ENCODE data around the gene GP5.

The GP5 gene

DNA sequence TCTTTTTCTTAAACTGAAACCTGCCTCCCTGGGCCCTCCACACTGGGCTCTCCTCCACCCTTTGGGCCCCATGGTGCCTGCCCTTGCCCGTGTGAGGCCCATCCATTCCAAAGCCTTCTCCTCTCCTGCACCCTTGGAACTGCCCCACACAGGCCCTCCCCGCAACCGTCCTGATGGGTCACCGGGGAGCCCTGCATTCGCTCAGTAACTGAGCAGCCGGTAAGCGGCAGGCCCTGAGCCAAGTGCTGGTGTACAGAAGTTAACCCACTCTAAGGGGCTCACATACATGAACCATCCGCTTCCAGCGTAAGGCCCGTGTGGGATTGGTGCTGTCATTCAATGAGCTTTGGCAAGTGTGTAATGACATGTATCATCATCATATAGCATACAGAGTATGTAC, 24.1 kb downstream of the GP5 start:
- DNase-seq, result no peak

DNA sequence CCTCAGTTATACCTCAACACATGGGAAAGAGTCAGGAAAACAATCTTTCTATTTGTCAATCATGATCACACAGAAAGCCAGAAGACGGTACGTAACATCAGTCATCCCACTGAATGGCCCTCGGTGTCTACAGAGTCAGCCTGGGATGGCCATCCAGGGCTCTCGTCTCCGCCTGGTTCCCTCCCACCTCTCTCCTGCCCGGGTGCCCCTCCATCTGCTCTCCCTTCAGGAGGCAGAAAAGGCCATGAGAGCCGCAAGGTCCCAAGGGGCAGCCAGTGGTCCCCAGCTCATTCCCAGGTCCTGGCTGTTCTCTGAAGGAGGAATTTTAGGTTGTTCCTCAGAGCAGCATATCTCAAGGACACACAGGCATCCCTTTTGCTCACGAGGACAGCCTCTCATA, 25.2 kb downstream of the GP5 start:
- DNase-seq, result no peak

DNA sequence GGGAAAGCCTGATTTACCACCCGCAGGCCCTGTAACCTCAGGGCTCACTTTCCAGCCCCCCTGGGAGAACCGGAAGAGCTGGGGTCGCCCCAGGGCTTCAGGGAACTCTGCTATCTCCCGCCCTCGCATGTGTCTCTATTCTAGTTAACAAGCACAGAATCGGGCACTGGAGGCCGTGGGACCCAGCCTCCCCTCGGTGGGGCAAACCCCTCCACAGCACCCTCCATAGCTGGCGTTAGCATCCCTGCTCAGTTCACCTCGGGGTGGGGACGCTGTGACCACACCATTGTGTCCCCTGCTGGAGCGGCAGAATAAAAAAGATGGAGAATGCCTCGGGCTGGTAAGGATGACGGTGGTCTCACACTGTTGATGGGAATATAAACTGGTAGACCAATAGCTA, 26.0 kb downstream of the GP5 start:
- DNase-seq, result no peak

DNA sequence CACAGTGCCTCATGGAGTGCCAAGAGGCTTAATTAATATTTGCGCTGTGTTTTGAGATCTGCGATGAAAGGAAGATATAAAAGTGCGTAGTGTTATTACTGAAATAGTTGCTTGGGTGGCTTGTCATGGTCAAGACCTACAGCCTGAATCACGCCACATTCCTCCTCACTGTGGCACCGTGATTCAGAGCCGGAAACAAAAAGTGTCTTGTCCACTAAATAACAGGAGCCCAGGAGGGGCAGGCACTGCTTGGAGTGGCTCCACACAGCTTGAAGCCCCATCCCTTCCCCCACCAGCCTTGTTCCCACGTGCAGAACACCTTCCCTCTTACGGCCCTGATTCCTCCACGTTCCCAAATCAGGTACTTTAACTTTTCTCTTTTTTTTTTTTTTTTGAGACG, 28.3 kb downstream of the GP5 start:
- no peak for DNase-seq

DNA sequence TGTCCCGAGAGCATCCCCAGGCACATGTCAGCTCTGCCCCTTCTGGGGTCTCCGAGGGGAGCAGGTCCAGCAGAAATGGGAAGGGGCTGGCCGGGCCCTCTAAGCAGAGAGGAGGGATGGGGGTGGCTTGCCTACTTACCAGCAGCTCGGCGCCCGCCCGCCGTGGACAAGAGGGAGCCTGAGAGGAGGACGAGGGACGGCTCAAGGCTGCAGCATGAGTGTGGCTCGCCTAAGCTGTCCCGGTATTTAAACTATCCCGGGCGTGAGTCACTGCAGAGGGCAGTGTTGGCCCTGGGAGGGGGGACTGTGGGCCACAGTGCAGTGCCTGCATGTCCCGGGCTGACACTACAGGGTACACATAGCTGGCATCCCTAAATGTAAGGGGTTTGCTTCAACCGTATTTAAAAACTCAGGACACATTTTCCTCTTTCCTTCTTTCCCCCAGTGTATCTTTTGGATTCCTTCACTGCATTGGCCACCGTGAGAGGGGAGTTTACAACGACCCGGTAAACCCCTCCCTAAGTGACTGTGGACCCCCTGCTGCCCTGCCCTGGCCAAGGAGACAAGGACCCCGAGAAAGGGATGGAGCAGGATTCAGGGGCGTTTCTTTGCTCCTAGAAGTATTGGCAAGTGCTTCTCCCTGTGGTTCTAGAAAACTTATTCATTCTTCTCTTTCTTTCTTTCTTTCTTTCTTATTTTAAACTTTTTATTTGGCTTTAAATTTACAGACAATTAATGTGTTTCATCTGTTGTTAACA, 29.4 kb downstream of the GP5 start, which contains the start of gene LRRC15:
LRRC15 (minus strand) TSS at position 222 of the 758 bp plus-strand sequence. CDS start 8,700 bp downstream, outside the sequence.
- no peak for DNase-seq

DNA sequence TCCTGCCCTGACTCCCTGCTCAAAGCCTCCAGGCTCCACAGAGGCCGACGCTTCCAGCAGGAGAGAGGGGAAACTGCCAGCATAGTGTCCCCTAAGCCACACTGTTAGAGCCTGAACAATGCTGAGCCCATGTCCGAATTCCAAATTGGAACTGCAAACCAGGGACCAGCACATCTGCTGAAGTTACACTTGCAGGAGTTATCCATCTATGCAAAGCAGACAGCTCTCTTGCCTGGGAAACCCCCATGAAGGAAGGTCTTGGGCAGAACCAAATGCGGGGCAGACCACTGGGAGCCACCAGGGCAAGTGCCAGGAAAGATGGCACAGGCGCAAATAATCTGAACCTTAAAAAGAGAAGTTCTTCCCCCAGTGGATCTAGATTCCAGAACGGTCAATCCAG, 30.1 kb downstream of the GP5 start:
- DNase-seq, result no peak

DNA sequence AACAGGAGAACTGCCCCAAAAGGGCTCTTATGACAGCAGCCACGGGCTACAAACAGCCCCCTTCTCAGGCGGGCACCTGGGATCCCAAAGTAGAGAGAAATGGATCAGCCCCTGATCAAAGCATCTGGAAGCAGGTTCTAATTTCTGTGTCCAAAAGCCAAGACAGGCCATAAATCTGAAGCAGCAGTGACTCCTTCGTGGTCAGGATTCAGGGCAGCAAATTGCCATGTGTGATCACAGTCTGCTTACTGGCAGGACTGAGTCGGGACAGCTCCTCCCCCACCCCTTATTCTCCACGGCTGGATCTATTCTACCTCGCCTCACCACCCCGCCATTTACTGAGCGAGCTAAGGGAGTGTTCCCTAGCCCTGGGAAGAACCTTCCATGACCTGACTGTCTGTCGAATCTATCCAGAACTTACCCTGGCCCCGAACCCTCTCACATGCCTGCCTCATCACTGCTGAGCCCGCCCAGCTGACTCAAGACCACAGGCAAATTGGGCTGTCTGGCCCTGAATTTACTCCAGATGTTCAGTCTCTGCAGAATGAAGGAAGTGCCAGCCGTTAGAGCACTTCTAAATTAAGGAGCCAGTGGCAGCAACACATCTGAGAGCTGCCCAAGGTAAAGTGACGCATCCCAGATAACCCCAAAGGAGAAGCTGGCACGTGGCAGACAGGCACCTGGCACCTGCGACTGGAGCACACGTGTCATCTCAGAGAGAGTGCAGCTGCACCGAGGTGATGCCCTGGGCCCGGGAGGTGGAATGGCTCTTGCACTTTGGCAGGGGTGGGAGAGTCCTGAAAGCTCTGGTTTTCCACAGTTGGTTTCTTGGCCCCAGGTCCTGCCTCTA, 30.8 kb downstream of the GP5 start:
- no peak for DNase-seq

DNA sequence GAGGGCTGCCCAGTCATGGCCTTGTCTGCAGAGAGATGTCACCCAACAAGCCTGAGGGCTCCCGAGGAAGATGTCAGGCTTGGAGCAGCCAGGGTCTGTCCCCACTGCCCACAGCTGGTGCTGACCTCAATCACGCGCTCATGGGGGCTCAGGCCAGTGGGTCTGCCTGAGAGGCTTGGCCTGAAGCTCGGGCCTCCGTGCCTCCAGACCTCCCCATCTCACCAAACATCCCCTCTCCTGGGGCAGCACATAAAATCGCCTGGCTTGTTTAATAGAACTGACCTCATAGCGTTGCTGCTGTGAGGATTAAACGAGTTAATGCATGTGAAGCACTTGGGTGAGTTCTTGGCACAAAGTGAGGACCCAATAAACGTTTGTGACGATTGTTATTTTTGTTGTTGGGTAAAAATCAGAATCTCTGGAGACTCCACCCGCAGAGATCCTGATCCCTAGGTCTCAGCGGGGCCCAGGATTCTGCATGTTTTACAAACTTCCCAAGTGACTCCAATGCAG, 33.0 kb downstream of the GP5 start:
- DNase-seq, result no peak

DNA sequence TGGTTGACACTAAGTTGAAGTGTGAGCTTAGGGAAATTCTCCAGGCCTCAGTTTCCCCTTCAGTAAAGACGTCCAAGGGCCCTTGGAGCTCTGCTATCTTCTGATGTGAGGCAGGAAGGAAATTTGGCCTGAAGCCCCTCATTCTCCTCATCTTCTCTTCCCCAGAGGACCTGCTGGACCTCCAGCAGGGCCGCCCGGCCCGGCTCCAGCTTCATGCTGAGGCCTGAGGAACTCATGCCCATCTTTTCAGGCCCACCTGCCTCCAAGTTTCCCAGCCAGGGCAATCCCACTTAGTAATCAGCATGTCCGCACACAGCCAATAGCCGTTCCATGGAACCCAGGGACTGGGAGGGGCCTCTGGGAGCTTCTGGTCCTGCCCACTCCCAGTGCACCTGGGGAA, 33.5 kb downstream of the GP5 start:
- DNase-seq, result no peak

DNA sequence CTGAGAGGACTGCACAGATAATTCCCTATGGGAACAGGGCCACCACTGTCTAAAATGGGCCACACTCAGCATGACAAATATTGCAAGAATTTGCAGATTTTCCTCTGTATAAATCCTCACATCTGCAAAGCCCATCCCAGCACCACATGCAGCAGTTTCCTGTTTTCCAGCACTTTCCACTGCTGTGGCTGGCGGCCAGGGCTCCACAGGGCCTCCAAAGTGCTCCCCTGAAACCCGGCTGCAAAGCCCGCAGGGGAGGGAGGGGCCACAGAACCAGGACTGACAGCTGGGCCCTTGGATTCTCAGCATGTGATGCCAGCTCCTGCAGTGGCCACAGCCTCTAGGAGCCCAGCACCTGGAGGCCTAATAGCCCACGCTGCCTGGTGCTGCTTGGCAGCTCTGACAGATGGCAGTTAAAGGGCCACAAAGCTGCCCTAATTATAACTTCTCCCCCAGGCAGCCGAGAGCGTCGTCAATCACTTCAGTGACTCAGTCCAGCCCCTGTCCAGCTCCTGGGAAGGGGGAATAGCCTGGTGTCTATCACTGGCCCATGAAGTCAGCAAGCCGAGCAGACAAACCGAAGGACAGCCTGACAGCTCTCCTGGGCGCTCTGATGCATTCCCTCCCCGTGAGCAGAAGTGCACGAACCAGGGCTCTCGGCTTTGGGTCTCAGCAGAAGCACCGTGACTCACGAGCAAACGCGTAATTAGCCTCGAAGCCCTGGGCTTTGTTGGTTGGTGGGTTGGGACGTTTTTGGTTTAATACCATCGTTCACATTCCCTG, 34.2 kb downstream of the GP5 start:
- DNase-seq, result no peak

DNA sequence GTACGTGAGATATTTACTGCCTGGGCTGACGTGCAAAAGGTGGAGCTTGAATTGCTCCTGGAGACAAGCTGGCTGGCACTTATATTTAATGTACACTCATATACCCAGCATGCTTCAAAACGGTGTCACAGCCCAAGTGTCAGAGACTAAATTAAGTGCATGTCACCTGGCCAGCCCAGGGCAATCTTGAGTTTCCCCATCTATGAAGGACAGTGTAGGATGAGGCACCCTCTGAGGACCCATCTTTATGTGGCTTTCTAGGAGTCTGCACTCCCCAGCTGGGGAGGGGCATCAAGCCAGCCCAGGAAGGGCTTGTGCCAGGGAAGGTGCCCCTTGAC, 34.8 kb downstream of the GP5 start:
- DNase-seq, result no peak

DNA sequence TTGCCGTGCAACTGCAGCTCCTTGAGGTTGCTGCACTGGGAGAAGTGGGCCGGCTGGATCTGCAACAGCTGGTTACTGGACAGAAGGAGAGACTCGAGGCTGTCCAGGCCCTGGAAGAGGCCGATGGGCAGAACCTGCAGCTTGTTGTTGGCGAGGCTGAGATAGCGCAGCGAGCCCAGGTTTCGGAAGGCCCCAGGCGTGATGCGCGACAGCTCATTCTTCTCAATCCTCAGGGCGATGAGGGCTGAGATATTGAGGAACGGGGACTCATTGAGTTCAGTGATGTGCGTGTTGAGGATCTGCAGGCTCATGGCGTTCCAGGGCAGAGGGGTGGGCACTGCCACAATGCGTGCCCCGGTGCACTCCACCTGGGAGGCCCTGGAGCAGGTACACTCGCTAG, 38.5 kb downstream of the GP5 start:
- no peak for DNase-seq

DNA sequence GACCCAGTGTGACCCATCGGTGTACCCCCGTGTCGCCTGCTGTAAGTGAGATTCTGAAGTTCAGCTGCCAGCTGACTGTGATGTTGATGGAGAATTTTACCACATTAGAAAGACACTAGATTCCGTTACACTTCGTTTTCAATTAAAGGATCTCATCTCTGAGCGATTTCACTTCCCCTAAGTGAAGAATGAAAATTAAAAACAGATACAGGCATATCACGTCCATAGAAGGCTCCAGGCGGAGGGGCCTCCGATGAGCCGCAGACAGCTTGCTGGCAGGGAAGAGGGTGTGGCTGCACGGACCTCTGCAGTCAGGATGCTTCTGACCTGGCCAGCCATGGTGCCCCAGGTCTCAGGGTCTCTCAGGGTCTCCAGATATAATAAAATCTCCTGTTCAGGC, 41.4 kb downstream of the GP5 start:
- no peak for DNase-seq

DNA sequence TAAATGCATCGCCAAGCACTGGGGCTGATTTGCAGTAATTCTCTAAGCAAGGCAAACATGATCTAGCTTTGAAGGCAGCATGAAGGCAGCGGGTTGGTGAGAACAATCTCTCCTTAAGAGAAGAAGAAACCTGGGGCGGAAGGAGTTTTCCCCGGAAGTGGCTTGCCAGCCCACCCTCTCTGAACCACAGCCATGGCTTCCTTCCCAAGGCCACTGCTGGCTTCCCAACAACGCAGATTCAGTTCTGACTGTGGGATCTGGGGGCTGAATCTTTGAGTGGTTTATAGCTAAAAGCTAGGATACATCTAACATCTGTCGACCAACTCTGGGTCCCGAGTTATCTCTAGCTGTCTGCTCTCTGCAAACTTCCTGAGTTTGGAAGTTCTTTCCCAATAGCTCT, 43.7 kb downstream of the GP5 start:
- DNase-seq, result no peak

DNA sequence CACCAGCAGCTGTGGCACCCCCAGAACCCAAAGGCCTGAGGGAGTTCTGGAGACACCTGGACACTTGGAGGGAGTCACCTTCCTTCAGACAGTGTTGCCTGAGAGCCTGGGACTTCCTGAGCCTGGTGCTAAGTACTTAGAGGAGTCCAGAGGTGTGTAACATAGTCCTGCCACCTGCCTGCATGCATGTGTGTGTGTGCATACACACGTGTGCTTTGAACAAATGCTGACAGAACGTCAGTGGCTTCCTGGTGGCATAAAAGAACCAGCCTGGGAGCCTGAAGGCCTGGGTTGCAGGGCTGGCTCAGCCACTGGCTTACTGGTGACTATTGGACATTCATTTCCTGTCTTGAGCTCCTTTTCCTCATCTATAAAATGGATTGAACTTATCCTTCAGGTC, 44.8 kb downstream of the GP5 start:
- no peak for DNase-seq

DNA sequence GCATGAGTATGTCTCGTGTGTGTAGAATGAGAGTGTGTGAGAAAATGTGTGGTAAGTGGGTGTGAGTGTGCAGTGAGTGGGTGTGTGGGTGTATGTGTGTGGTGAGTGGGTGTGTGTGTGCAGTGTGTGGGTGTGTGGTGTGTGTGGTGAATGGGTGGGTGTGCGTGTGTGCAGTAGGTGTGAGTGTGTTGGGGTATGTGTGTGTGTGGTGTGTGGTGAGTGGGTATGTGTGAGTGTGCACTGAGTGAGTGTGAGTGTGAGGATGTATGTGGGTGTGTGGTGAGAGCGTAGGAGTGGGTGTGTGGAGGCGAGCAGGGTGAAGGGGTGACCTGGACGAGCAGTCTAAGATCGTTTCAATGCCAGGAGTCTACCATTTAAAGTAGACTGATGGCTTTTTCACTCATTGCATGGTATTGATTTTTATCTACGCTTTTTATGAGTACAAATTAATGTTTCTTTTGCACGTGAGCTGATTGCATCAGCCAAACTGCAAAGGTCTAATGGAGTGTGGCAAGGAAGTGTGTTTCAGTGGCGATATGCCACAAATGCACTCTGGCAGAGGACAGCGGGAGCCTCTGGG, 46.3 kb downstream of the GP5 start:
- no peak for DNase-seq

DNA sequence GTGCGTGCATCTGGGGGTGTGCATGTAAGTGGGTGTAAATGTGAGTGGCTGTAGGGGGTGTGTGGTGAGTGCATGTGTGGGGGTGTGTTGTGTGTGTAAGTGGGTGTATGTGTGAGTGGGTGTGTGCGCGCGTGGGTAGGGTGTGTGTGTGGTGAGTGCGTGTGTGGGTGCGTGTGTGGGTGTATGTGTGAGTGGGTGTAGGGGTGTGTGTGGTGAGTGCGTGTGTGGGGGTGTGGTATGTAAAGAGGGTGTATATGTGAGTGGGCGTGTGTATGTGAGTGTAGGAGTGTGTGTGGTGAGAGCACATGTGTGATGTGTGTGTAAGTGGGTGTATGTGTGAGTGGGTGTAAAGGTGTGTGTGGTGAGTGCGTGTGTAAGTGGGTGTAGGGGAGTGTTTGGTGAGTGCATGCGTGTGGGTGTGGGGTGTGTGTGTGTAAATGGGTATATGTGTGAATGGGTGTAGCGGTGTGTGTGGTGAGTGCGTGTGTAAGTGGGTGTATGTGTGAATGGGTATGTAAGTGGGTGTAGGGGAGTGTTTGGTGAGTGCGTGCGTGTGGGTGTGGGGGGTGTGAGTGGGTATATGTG, 47.0 kb downstream of the GP5 start:
- no peak for DNase-seq

DNA sequence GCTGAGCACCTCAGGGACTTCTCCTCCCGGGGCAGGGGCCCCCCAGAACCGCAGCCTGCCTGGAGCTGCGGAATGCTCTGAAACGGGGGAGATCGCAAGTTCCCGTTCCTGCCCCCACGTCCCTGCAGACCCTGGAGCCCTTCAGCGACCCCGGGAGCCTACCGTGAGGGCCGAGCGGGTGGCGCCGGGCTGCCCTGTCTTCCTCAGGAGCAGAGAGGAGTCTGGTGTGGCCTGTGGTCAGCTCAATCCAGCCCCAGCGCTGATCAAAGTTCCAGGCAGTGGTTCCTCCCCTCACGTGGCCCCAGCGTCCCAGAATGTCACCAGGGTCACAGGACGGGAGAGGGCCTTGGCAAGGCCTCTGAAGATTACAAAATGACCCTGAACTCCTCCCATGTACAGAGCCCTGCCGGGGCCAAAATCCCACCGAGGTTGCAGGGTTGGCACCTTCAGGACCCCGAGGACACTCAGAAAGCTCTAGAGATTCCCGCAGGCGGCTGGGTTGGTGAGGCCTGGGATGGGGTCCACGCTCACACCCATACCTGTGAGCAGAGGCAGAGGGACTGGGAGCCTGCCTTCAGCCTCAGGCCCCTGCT, 47.9 kb downstream of the GP5 start, which contains the start of gene CPN2:
CPN2 (minus strand) TSS at position 249 of the 593 bp plus-strand sequence. CDS start 8,626 bp downstream, outside the sequence.
- no peak for DNase-seq

DNA sequence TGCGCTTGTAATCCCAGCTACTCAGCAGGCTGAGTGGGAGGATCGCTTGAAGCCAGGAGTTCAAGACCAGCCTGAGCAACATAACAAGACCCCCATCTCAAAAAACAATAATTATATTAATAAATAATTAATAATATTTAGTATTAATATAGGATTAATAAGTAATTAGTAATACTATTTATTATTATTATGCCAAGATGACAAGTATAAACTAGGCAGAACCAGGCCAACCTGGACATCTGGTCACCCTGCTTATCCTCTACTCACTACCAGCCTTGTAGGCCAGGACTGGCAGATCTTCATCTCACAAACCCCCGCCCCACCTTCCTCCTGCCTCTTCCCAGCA, 48.4 kb downstream of the GP5 start:
- no peak for DNase-seq

DNA sequence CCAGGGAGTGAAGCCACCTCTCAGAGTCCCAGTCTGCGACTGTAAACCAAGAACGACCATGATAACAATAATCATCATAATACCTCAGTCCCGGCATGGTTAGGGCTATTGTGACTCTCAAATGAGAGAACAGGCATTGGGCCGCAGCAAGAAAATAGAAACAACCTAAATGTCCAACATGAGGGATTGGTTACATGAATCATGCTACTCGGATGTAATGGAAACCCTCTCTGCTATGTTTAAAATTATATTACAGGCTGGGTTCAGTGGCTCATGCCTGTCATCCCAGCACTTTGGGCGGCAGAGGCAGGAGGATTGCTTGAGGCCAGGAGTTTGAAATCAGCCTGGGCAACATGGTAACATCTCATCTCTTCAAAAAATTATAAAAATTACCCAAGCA, 50.7 kb downstream of the GP5 start:
- DNase-seq, result no peak

DNA sequence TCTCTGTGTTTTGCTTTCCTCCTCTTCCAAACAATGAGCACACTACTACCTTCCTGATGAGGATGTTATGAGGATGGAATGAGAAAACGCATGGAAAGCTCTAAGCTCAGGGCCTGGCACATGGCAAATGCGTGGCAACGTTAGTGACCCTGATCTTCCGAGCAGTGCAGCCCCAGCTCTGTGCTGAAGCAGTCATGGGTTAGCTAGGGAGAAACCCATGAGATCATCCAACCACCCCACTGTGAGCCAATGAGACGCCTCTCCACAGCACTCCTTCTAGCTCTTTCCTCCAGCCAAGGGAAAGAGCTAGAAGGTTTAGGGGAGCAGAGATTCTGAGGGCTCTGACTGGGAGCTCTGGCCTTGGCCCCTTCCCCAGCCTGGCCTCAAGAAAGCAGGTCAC, 52.4 kb downstream of the GP5 start:
- DNase-seq, result no peak

DNA sequence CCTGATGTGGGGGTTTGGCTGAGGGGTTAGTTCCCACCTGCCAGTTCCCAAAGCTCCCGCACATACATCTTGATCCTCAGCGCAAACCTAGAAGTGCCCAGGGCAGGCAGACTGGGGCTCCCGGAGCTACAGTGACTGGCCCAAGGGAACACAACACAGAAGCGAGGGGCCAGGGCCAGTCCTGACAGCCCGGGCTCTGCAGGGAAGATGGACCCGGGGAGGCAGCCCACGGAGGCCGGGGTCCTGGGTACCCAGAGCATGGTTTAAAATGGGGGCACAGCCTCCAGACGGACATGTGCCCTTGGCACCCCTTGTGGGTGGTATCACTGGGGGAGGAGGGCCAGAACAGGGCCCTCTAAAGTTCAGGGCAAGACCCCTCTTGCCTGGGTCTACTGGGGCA, 53.0 kb downstream of the GP5 start:
- no peak for DNase-seq

All from midbrain (tissue), 1 donor.